ENCODE data around the gene TECPR2.

- TF ChIP-seq CTCF (IDR thresholded peaks at IDR 0.05) (no peak), POLR2A (IDR thresholded peaks at IDR 0.05) (no peak)
Measured at GRCh38 chr14:102496958-102497744, 134.4 kb downstream of the TECPR2 start.
